ENCODE results near the gene CSF2RB. TPM values are rescaled to one million over a fixed set of nuclear protein-coding genes. Genes with fewer than 3 reads are reported as not detected.

CSF2RB gene
- total and polyA plus RNA-seq, 2 donors (not counting 3 experiments of a cell fraction or from before 2014, with no cell fraction given) = 20.6 to 68.2 TPM

DNA sequence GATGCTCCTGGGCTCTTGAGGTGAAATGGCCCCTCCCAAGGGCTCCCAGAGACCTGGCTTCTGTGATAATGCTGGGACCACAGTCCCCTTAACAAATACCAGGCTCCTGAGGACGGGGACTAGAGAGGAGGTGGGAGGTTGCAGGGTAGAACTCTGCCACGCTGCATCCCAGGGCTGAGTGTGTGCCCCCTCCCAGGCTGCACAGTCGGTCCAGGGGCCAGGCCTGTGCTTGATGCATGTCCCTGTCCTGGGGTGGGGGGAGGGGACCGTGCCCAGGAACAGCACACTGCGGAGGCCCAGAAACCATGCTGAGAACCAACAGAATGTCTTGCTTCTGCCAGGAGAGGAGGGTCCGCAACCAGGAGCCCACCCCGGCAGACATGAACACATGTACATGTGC is 9.3 kb downstream of the CSF2RB start:
- Histone ChIP-seq H3K79me2 (ENCODE audit: control insufficient read depth, insufficient read depth, low read length) (no peaks in the 10 kb centered on the region), H4K20me1 (replicated peaks; ENCODE audit: control insufficient read depth, extremely low read depth, insufficient read depth, low read length) (no peaks in the 10 kb centered on the region), H3K4me2 (ENCODE audit: insufficient read depth, low read length) (no peak overlapping the region), H3K27me3 (ENCODE audit: control insufficient read depth in 2 of 2, insufficient read depth in 2 of 2, low read length in 2 of 2) (no peaks in the 10 kb centered on the region), H3K9me1 (replicated peaks; ENCODE audit: control insufficient read depth, extremely low read depth, insufficient read depth, low read length) (no peaks in the 10 kb centered on the region), H3K36me3 (ENCODE audit: control insufficient read depth in 2 of 2, extremely low read depth in 1 of 2, insufficient read depth in 2 of 2, low read length in 2 of 2) (peaks cover 6 to 24% of the 10 kb centered on the region in 2 experiments), H3K9ac (replicated peaks; ENCODE audit: extremely low read depth, insufficient read depth, low read length) (no peak overlapping the region), H3K27ac (ENCODE audit: insufficient read depth, low read depth, low read length) (no peak overlapping the region), H2AFZ (ENCODE audit: low read depth, low read length) (no peak overlapping the region), H3K9me3 (replicated peaks; ENCODE audit: control insufficient read depth, insufficient read depth, low read length) (no peaks in the 10 kb centered on the region), H3K4me3 (replicated peaks in 1 of 3; ENCODE audit: insufficient read depth in 1 of 3, low read depth in 1 of 3, low read length in 3 of 3) (no peak overlapping the region), H3K4me1 (ENCODE audit: control insufficient read depth, extremely low read depth, insufficient read depth, low read length) (no peaks in the 10 kb centered on the region)
- POLR2A ChIA-PET = no interaction called here
- no peak for FAIRE-seq
- no TSS peak for BruUV-seq (replicated peaks)
- CTCF ChIA-PET = no interaction called here
- dilution Hi-C loops (cut with MboI; ENCODE audit: extremely low pct_ligation_motif_present, low sequenced_read_pairs) (no loop called here), intact Hi-C loops (cut with micrococcal nuclease) (no loop called here)
- DNase-seq (ENCODE audit: low read depth, low spot score) = no peak
- no peak for TF ChIP-seq EZH2 (IDR thresholded peaks at IDR 0.05; ENCODE audit: borderline replicate concordance, low read depth, low read length, severe bottlenecking)
- no peak for TF ChIP-seq POLR2A (IDR thresholded peaks at IDR 0.05; ENCODE audit: low read depth, low read length)
- TF ChIP-seq POLR2AphosphoS5 (IDR thresholded peaks at IDR 0.05; ENCODE audit: insufficient read depth, low read depth, low read length) = no peak
- no peak for TF ChIP-seq GATA2 (IDR thresholded peaks at IDR 0.05; ENCODE audit: insufficient read depth, insufficient read length, low read depth, low read length)

GRCh38 chr22:36923131-36923788 is 9.8 kb downstream of the CSF2RB start:
- intact Hi-C loops (cut with micrococcal nuclease) = no loop called here
- H2AFZ ChIP-seq (ENCODE audit: low read depth, low read length) = no peak overlapping the region
- CTCF ChIA-PET = no interaction called here
- no peaks in the 10 kb centered on the region for H3K9me3 ChIP-seq (replicated peaks; ENCODE audit: control insufficient read depth, insufficient read depth, low read length)
- peaks cover 6 to 25% of the 10 kb centered on the region in 2 experiments for H3K36me3 ChIP-seq (ENCODE audit: control insufficient read depth in 2 of 2, extremely low read depth in 1 of 2, insufficient read depth in 2 of 2, low read length in 2 of 2)
- dilution Hi-C loops (cut with MboI; ENCODE audit: extremely low pct_ligation_motif_present, low sequenced_read_pairs) = no loop called here
- no peak overlapping the region for H3K27ac ChIP-seq (ENCODE audit: insufficient read depth, low read depth, low read length)
- H4K20me1 ChIP-seq (replicated peaks; ENCODE audit: control insufficient read depth, extremely low read depth, insufficient read depth, low read length) = no peaks in the 10 kb centered on the region
- DNase-seq (ENCODE audit: low read depth, low spot score) (no peak), FAIRE-seq (no peak)
- no peaks in the 10 kb centered on the region for H3K27me3 ChIP-seq (ENCODE audit: control insufficient read depth in 2 of 2, insufficient read depth in 2 of 2, low read length in 2 of 2)
- BruUV-seq (replicated peaks) = no TSS peak
- H3K79me2 ChIP-seq (ENCODE audit: control insufficient read depth, insufficient read depth, low read length) = no peaks in the 10 kb centered on the region
- H3K4me3 ChIP-seq (replicated peaks in 1 of 3; ENCODE audit: insufficient read depth in 1 of 3, low read depth in 1 of 3, low read length in 3 of 3) = no peak overlapping the region
- H3K4me1 ChIP-seq (ENCODE audit: control insufficient read depth, extremely low read depth, insufficient read depth, low read length) = no peaks in the 10 kb centered on the region
- H3K4me2 ChIP-seq (ENCODE audit: insufficient read depth, low read length) = no peak overlapping the region
- POLR2A ChIA-PET = no interaction called here
- no peak overlapping the region for H3K9ac ChIP-seq (replicated peaks; ENCODE audit: extremely low read depth, insufficient read depth, low read length)
- no peaks in the 10 kb centered on the region for H3K9me1 ChIP-seq (replicated peaks; ENCODE audit: control insufficient read depth, extremely low read depth, insufficient read depth, low read length)
- TF ChIP-seq, protein P1, sequence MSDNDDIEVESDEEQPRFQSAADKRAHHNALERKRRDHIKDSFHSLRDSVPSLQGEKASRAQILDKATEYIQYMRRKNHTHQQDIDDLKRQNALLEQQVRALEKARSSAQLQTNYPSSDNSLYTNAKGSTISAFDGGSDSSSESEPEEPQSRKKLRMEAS (IDR thresholded peaks at IDR 0.05; ENCODE audit: insufficient read depth, insufficient read length) = no peak
- TF ChIP-seq JUN (IDR thresholded peaks at IDR 0.05; ENCODE audit: borderline replicate concordance, insufficient read depth, insufficient read length, low read depth) = no peak
- TF ChIP-seq, protein P2, sequence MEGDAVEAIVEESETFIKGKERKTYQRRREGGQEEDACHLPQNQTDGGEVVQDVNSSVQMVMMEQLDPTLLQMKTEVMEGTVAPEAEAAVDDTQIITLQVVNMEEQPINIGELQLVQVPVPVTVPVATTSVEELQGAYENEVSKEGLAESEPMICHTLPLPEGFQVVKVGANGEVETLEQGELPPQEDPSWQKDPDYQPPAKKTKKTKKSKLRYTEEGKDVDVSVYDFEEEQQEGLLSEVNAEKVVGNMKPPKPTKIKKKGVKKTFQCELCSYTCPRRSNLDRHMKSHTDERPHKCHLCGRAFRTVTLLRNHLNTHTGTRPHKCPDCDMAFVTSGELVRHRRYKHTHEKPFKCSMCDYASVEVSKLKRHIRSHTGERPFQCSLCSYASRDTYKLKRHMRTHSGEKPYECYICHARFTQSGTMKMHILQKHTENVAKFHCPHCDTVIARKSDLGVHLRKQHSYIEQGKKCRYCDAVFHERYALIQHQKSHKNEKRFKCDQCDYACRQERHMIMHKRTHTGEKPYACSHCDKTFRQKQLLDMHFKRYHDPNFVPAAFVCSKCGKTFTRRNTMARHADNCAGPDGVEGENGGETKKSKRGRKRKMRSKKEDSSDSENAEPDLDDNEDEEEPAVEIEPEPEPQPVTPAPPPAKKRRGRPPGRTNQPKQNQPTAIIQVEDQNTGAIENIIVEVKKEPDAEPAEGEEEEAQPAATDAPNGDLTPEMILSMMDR (IDR thresholded peaks at IDR 0.05; ENCODE audit: extremely low read depth in 1 of 2, insufficient read depth in 1 of 2, low read depth in 1 of 2, low read length in 2 of 2) = no peak
